ENCODE measurements around the gene PLEKHG5. TPM values are rescaled to one million over a fixed set of nuclear protein-coding genes. Genes with fewer than 3 reads are reported as not detected.

PLEKHG5 gene
- total and polyA plus RNA-seq, 2 donors (not counting 1 experiment from before 2014, with no cell fraction given), result 0.13 to 0.20 TPM

- DNase-seq (no peak), ATAC-seq (ENCODE audit: low read depth) (no peak)
- Histone ChIP-seq H3K27me3 (replicated peaks in 1 of 4; ENCODE audit: control extremely low read depth in 1 of 4, control insufficient read depth in 3 of 4, insufficient read depth in 4 of 4, low read length in 3 of 4) (no peaks in the 10 kb centered on the region), H3K4me2 (replicated peaks; ENCODE audit: low read depth, low read length, poor library complexity, severe bottlenecking) (no peak overlapping the region), H3K36me3 (replicated peaks in 1 of 2; ENCODE audit: control extremely low read depth in 1 of 2, control insufficient read depth in 1 of 2, extremely low read depth in 1 of 2, insufficient read depth in 2 of 2, low read length in 1 of 2) (no peaks in the 10 kb centered on the region), H3K9me3 (ENCODE audit: control extremely low read depth in 1 of 3, control insufficient read depth in 2 of 3, insufficient read depth in 1 of 3, low read length in 2 of 3) (no peaks in the 10 kb centered on the region), H3K27ac (ENCODE audit: low read length in 2 of 2) (no peak overlapping the region), H3K9ac (ENCODE audit: low read length) (no peak overlapping the region), H3K79me2 (ENCODE audit: control insufficient read depth, insufficient read depth, low read length) (no peaks in the 10 kb centered on the region), H3K4me1 (ENCODE audit: control insufficient read depth in 2 of 2, insufficient read depth in 2 of 2, low read length in 2 of 2) (peaks cover 0 to 10% of the 10 kb centered on the region in 2 donors), H2AFZ (ENCODE audit: insufficient read depth, low read depth, low read length, poor library complexity, severe bottlenecking) (no peak overlapping the region), H3K4me3 (ENCODE audit: control extremely low read depth in 1 of 5, extremely low read depth in 1 of 5, insufficient read depth in 1 of 5, low read depth in 2 of 5, low read length in 4 of 5) (no peak overlapping the region), H4K20me1 (ENCODE audit: control insufficient read depth, insufficient read depth, low read length, poor library complexity, severe bottlenecking) (no peaks in the 10 kb centered on the region)
- ChIA-PET CTCF (interaction anchor here (2.0 kb wide), 1 partner anchor 10 kb away, joined by 8 read pairs; no protein-coding TSS in a partner anchor), POLR2A (no interaction called here)
- TF ChIP-seq CTCF (IDR thresholded peaks at IDR 0.05) (no peak), EZH2 (IDR thresholded peaks at IDR 0.05; ENCODE audit: borderline replicate concordance, insufficient read depth, low read depth, low read length, poor library complexity, severe bottlenecking) (no peak)
- H3K9me3 Mint-ChIP-seq (ENCODE audit: insufficient read depth), result no peaks in the 10 kb centered on the region
- H3K4me1 Mint-ChIP-seq, result no peaks in the 10 kb centered on the region
- H3K4me3 Mint-ChIP-seq, result no peak overlapping the region
- intact Hi-C loops (cut with micrococcal nuclease), result no loop called here
- no peaks in the 10 kb centered on the region for H3K27me3 Mint-ChIP-seq
- no peak overlapping the region for H3K27ac Mint-ChIP-seq
- WGBS (ENCODE audit: insufficient coverage), result 85% methylated on average over 8 of the region's 8 CpGs
Measured at GRCh38 chr1:6512908-6513280, 21.4 kb upstream of the PLEKHG5 start.

DNA sequence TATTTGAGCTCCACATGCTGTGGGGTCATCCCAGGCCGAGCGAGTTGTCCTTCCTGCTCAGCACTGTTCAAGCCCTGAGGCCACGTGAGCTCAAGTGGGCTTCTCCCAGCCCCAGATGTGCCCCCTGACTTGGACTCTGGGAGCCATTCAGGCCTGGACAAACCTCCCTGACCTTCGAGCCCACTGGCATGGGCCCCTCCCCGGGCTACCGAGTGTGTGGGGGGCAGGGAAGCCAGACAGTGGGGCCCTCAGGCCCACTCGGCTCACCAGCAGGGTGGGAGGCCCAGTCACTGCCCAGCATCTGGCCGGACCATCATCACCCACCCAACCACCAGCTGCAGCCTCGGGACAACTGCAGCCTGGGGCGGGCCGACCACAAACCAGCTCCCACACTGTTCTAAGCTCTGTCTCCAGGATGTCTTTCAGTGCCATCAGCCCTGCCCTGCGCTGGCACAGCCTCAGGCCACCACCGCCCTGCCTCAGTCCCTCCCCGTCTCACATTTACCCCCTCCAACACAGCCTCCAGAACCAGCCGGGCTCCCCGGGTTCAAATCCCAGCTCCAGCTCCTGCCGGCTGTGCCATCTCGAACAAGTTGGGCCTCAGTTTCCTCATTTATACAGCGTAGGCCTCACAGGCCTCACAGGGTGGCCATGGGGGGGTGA, 20.9 kb upstream of the PLEKHG5 start:
- H3K4me1 Mint-ChIP-seq, result no peaks in the 10 kb centered on the region
- H2AFZ ChIP-seq (ENCODE audit: insufficient read depth, low read depth, low read length, poor library complexity, severe bottlenecking), result no peak overlapping the region
- POLR2A ChIA-PET, result no interaction called here
- ATAC-seq (ENCODE audit: low read depth) (no peak), DNase-seq (no peak)
- no peak overlapping the region for H3K4me3 Mint-ChIP-seq
- H3K9me3 Mint-ChIP-seq (ENCODE audit: insufficient read depth), result no peaks in the 10 kb centered on the region
- H3K4me2 ChIP-seq (replicated peaks; ENCODE audit: low read depth, low read length, poor library complexity, severe bottlenecking), result no peak overlapping the region
- no peak overlapping the region for H3K4me3 ChIP-seq (ENCODE audit: control extremely low read depth in 1 of 5, extremely low read depth in 1 of 5, insufficient read depth in 1 of 5, low read depth in 2 of 5, low read length in 4 of 5)
- no peak overlapping the region for H3K27ac Mint-ChIP-seq
- H4K20me1 ChIP-seq (ENCODE audit: control insufficient read depth, insufficient read depth, low read length, poor library complexity, severe bottlenecking), result no peaks in the 10 kb centered on the region
- intact Hi-C loops (cut with micrococcal nuclease), result no loop called here
- TF ChIP-seq EZH2 (IDR thresholded peaks at IDR 0.05; ENCODE audit: borderline replicate concordance, insufficient read depth, low read depth, low read length, poor library complexity, severe bottlenecking), result no peak
- TF ChIP-seq CTCF (IDR thresholded peaks at IDR 0.05), result no peak
- H3K27ac ChIP-seq (ENCODE audit: low read length in 2 of 2), result no peak overlapping the region
- CTCF ChIA-PET, result interaction anchor here (2.0 kb wide), 1 partner anchor 11 kb away, joined by 8 read pairs; no protein-coding TSS in a partner anchor
- H3K36me3 ChIP-seq (replicated peaks in 1 of 2; ENCODE audit: control extremely low read depth in 1 of 2, control insufficient read depth in 1 of 2, extremely low read depth in 1 of 2, insufficient read depth in 2 of 2, low read length in 1 of 2), result no peaks in the 10 kb centered on the region
- 91% methylated on average over 14 of the region's 19 CpGs for WGBS (ENCODE audit: insufficient coverage)
- no peaks in the 10 kb centered on the region for H3K9me3 ChIP-seq (ENCODE audit: control extremely low read depth in 1 of 3, control insufficient read depth in 2 of 3, insufficient read depth in 1 of 3, low read length in 2 of 3)
- peaks cover 0 to 10% of the 10 kb centered on the region in 2 donors for H3K4me1 ChIP-seq (ENCODE audit: control insufficient read depth in 2 of 2, insufficient read depth in 2 of 2, low read length in 2 of 2)
- no peaks in the 10 kb centered on the region for H3K79me2 ChIP-seq (ENCODE audit: control insufficient read depth, insufficient read depth, low read length)
- no peaks in the 10 kb centered on the region for H3K27me3 ChIP-seq (replicated peaks in 1 of 4; ENCODE audit: control extremely low read depth in 1 of 4, control insufficient read depth in 3 of 4, insufficient read depth in 4 of 4, low read length in 3 of 4)
- no peaks in the 10 kb centered on the region for H3K27me3 Mint-ChIP-seq
- H3K9ac ChIP-seq (ENCODE audit: low read length), result no peak overlapping the region

All from B cell (primary cell).